HG03565 (cell line): ENCODE results near the gene WBP2.
"Not testable (repeated sequence)": the region's sequence is repeated elsewhere in the genome, so short reads cannot be mapped to it uniquely, and the experiment has no call there.

ENCODE experiments used
- ATAC-seq: cut with Tn5 transposase; IDR thresholded peaks from one replicate; pipeline ENCODE4 v1.9.1; 2021; ENCODE audit warnings: mild to moderate bottlenecking, moderate library complexity; ENCODE audit not compliant: unreplicated experiment

Gene WBP2

GRCh38 chr17:75889454-75889853 lies 34.3 kb upstream of the WBP2 start:
- no peak for ATAC-seq

GRCh38 chr17:75888484-75888883 lies 33.3 kb upstream of the WBP2 start:
- no peak for ATAC-seq

- not testable (repeated sequence) for ATAC-seq
These were observed 30.7 kb upstream of the WBP2 start for GRCh38 chr17:75885860-75886259.

GRCh38 chr17:75885431-75885830 lies 30.3 kb upstream of the WBP2 start:
- ATAC-seq = no peak

GRCh38 chr17:75881678-75882454 lies 26.7 kb upstream of the WBP2 start:
- no peak for ATAC-seq

- ATAC-seq = no peak
These were observed 25.1 kb upstream of the WBP2 start for GRCh38 chr17:75880266-75880665.

- no peak for ATAC-seq
These were observed 23.3 kb upstream of the WBP2 start, which contains the start of gene TRIM47 for GRCh38 chr17:75878174-75878998. TRIM47 (minus strand) TSS chr17:75878581; CDS start chr17:75878548, 33 bp downstream.

- no peak for ATAC-seq
These were observed 22.6 kb upstream of the WBP2 start for GRCh38 chr17:75877752-75878173.

GRCh38 chr17:75876938-75877751 lies 22.0 kb upstream of the WBP2 start:
- no peak for ATAC-seq

GRCh38 chr17:75876190-75876937 lies 21.2 kb upstream of the WBP2 start:
- no peak for ATAC-seq

- ATAC-seq = no peak
These were observed 20.7 kb upstream of the WBP2 start for GRCh38 chr17:75875940-75876189.

GRCh38 chr17:75875182-75875939 lies 20.2 kb upstream of the WBP2 start:
- no peak for ATAC-seq

GRCh38 chr17:75874323-75875181 lies 19.4 kb upstream of the WBP2 start:
- ATAC-seq = no peak

- no peak for ATAC-seq
These were observed 18.6 kb upstream of the WBP2 start for GRCh38 chr17:75873587-75874322.

- no peak for ATAC-seq
These were observed 17.6 kb upstream of the WBP2 start for GRCh38 chr17:75872434-75873351.

- ATAC-seq = not testable (repeated sequence)
These were observed 15.1 kb upstream of the WBP2 start for GRCh38 chr17:75870228-75870627.
